Lower lobe of right lung (tissue), 2 donors: ENCODE measurements around the gene EP400. TPM values are rescaled to one million over a fixed set of nuclear protein-coding genes. Genes with fewer than 3 reads are reported as not detected.

Experiments used
- ATAC-seq, 2 donors: fragments of 200-7000 bp; cut with Tn5 transposase; one replicate each; pipeline ENCODE4 v1.9.1; 2020 to 2022; ENCODE audit warnings: mild to moderate bottlenecking in 2 of 2, moderate library complexity in 2 of 2
- DNase-seq: peaks from one replicate; pipeline ENCODE4 v3.0.0-alpha.2; 2020
- H3K27ac ChIP-seq: fragments of 200-600 bp; one replicate; pipeline ENCODE4 v1.8.0; 2022
- H3K27me3 ChIP-seq: fragments of 200-600 bp; one replicate; pipeline ENCODE4 v1.8.0; 2022; ENCODE audit warnings: low read depth
- H3K36me3 ChIP-seq: fragments of 200-600 bp; one replicate; pipeline ENCODE4 v1.8.0; 2022; ENCODE audit warnings: mild to moderate bottlenecking
- H3K4me1 ChIP-seq: fragments of 200-600 bp; one replicate; pipeline ENCODE4 v1.8.0; 2022
- H3K4me3 ChIP-seq: fragments of 200-600 bp; one replicate; pipeline ENCODE4 v1.8.0; 2022; ENCODE audit warnings: mild to moderate bottlenecking
- H3K9me3 ChIP-seq: fragments of 200-600 bp; one replicate; pipeline ENCODE4 v1.8.0; 2022
- CTCF ChIP-seq: fragments of 200-600 bp; IDR thresholded peaks from one replicate; pipeline ENCODE4 v1.8.0; 2022; ENCODE audit warnings: antibody characterized with exemption, mild to moderate bottlenecking
- intact Hi-C: fragments of 100-400 bp; cut with DNase I; formaldehyde crosslinking; loops from one replicate; pipeline ENCODE4 v1.11.0; 2022
- total RNA-seq: library from RNA; stranded (reverse); fragmentation: NEBNext Ultra II Directional; extraction: Animal tissue kit (Norgen Biotek cat#: 25700); gene quantifications from one replicate; pipeline ENCODE4 v1.2.1, GENCODE V29; 2021
- donor health status: DM: no; HTN: yes; CAD: no; lungs with severe emphysema.

The EP400 gene
- total RNA-seq, 1 donor from 2014 or later, result 46.2 TPM

GRCh38 chr12:132055535-132056096 is 105.9 kb downstream of the EP400 start:
- intact Hi-C loops, result no loop called here
- H3K36me3 ChIP-seq, result peaks cover 96% of the 10 kb centered on the region
- no peak for DNase-seq

GRCh38 chr12:132056320-132056719 is 106.6 kb downstream of the EP400 start:
- H3K4me1 ChIP-seq, result no peaks in the 10 kb centered on the region
- DNase-seq, result no peak
- ATAC-seq, result no peak
- no peak overlapping the region for H3K27ac ChIP-seq
- no peak overlapping the region for H3K4me3 ChIP-seq
- intact Hi-C loops, result no loop called here
- no peaks in the 10 kb centered on the region for H3K27me3 ChIP-seq
- no peaks in the 10 kb centered on the region for H3K9me3 ChIP-seq
- peaks cover 93% of the 10 kb centered on the region for H3K36me3 ChIP-seq
- TF ChIP-seq CTCF, result no peak

More at GRCh38 chr12:132055535-132056096, 105.9 kb downstream of the EP400 start:
- Histone ChIP-seq H3K27ac (no peak overlapping the region), H3K9me3 (no peaks in the 10 kb centered on the region), H3K4me3 (no peak overlapping the region), H3K27me3 (no peaks in the 10 kb centered on the region), H3K4me1 (no peaks in the 10 kb centered on the region)
- no peak for ATAC-seq
- no peak for TF ChIP-seq CTCF

- intact Hi-C loops, result no loop called here
- H3K36me3 ChIP-seq, result peaks cover 93% of the 10 kb centered on the region
- DNase-seq, result no peak
- ATAC-seq, result no peak
- H3K4me1 ChIP-seq, result no peaks in the 10 kb centered on the region
- no peak overlapping the region for H3K4me3 ChIP-seq
- no peaks in the 10 kb centered on the region for H3K9me3 ChIP-seq
- TF ChIP-seq CTCF, result no peak
- H3K27ac ChIP-seq, result no peak overlapping the region
- no peaks in the 10 kb centered on the region for H3K27me3 ChIP-seq
These were observed 107.2 kb downstream of the EP400 start for GRCh38 chr12:132056951-132057350.

- Histone ChIP-seq H3K9me3 (no peaks in the 10 kb centered on the region), H3K4me3 (no peak overlapping the region), H3K36me3 (peaks cover 93% of the 10 kb centered on the region), H3K27ac (no peak overlapping the region), H3K27me3 (no peaks in the 10 kb centered on the region), H3K4me1 (no peaks in the 10 kb centered on the region)
- intact Hi-C loops, result no loop called here
- no peak for DNase-seq
- ATAC-seq, result no peak
- TF ChIP-seq CTCF, result no peak
These were observed 107.9 kb downstream of the EP400 start for GRCh38 chr12:132057691-132058090.

GRCh38 chr12:132061197-132061596 is 111.5 kb downstream of the EP400 start:
- intact Hi-C loops, result no loop called here
- no peak for ATAC-seq
- no peak for DNase-seq
- no peaks in the 10 kb centered on the region for H3K4me1 ChIP-seq
- H3K36me3 ChIP-seq, result peaks cover 97% of the 10 kb centered on the region
- no peak overlapping the region for H3K27ac ChIP-seq
- H3K9me3 ChIP-seq, result no peaks in the 10 kb centered on the region
- H3K4me3 ChIP-seq, result no peak overlapping the region
- no peak for TF ChIP-seq CTCF
- H3K27me3 ChIP-seq, result no peaks in the 10 kb centered on the region
